Activated CD4-positive, CD25-positive, alpha-beta regulatory T cell (primary cell): ENCODE measurements around the gene GTF2H2.
"Not testable (repeated sequence)": the region's sequence is repeated elsewhere in the genome, so short reads cannot be mapped to it uniquely, and the experiment has no call there.

ENCODE experiments used
- DNase-seq, 4 experiments: peaks; one replicate each; lab custom pipeline; 2025; lab: John Stamatoyannopoulos, UW

Gene GTF2H2

DNA sequence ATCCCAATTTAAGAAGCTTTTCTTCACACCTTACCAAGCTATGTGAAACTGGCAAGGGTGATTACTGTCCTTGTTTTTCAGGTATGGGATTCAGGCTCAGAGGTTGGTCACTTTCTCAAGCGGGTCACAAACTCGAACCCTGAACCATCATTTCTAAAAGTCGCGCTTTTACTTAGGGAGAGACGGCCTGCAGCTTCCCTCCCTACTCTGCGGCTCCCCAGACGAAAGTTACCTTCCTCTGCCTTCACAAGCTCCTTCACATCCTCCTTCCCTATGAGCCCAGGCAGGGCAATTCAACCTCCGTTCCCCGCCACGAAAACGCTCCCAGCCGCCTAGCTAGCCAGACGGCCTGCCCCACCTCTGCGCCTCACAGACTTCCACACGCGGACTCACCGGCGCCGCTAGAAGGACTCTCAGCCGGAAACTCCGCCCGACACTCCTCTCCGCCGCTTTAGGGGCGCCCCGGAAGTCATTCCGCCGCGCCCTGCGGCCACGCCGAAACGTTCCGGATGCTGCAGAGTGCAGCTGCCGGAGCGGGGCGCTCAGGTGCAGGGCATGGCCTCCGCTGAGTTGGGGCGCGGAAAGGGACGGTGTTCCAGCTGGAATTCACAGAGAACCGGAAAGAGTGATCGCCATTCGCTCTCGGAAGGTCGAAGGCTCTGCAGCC is at the start of gene GTF2H2:
Gene GTF2H2 (minus strand): TSS at position 415 of the 667 bp plus-strand sequence. CDS start 4,913 bp downstream, outside the sequence.
- DNase-seq = not testable (repeated sequence)

GRCh38 chr5:71109730-71110275 is 42.3 kb upstream of the GTF2H2 start:
- not testable (repeated sequence) for DNase-seq

DNA sequence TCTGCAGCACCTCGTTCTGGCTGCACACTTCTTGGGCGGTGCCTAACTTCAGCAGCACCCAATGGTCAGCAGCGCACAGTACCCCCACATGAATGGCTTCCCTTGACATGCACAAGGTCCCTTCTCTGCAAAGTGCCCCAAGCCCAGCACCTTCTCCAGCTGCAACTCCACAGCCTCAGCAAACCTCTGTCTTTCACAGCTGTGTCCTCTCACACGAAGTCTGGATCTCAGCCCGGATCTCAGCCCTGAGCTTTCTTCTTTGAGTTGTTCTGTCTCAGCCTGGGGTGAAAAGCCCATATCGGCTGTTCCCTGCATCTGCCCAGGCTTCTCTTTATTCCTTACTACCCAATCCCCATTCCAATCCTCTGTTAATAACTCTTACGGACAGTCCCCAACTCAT is 32.5 kb upstream of the GTF2H2 start:
- DNase-seq = not testable (repeated sequence)

GRCh38 chr5:71097930-71098203 is 30.4 kb upstream of the GTF2H2 start:
- not testable (repeated sequence) for DNase-seq

DNA sequence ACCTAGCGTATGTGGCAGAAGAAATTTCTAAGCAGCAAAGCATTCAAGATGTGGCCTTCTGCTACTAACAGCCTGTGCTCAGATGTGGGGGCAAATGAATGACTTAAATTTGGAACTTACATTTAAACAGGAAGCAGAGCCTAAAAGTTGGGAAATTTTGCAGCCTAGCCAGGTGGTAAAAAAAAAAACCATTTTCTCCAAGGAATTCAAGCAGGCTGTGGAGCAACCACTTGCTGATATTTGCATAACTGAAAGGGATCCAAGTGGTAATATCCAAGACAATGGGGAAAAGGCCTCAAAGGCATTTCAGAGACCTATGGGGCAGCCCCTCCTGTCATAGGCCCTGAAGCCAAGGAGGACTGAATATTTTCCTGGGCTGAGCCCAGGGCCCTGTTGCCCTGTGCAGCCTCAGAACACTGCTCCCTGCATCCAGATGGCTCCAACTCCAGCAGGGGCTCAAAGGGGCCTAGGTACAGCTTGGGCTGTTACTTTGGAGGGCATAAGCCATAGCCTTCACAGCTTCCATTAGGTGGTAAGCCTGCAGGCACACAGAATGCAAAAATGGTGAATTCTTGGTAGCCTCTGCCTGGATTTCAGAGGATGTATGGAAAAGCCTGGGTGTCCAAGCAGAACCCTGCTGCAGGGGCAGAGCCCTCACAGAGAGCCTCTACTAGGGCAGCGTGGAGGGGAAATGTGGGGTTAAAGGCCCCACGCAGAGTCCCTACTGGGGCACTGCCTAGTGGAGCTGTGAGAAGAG is 29.9 kb upstream of the GTF2H2 start:
- not testable (repeated sequence) for DNase-seq

GRCh38 chr5:71089773-71090172 is 22.3 kb upstream of the GTF2H2 start:
- DNase-seq = not testable (repeated sequence)

GRCh38 chr5:71088754-71089153 is 21.3 kb upstream of the GTF2H2 start:
- not testable (repeated sequence) for DNase-seq

DNA sequence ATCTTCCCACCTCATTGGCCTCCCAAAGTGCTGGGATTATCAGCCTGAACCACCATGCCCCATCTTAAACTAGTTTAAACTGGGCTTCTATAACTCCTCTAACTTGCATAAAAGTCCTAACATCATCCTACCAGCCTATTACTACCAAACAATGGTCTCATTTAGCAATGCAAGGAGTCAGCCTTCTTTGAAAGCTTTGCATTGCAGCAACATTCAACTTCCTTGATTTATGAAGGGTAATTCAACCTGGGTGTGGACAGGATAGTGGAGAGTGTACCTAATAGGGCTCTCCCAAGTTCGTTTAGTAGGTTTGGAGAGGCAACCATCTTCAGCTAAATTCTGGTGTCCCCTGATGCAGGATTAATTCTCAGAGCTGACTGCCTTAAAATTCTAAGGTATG is 18.7 kb upstream of the GTF2H2 start:
- DNase-seq = not testable (repeated sequence)

- DNase-seq = not testable (repeated sequence)
Observed at GRCh38 chr5:71084280-71085063, 17.0 kb upstream of the GTF2H2 start.

DNA sequence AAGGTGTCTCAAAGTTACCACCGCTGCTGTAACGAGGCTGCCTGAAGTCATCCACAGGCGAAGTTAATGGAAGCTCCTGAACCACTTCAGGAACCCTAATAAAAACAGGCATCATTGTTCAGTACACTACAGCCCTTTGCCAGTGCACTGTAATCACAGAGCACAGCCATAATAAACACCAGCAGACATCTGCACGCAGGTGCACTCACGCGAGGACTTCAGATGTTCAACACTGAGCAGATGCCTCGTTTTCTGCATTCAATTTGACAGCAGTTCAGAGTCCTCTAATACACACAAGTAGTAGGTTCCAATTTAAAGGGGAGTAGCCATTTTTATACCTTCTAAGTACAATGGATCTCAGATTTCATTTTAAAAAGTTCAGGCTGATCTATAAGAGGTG is 15.4 kb upstream of the GTF2H2 start:
- DNase-seq = not testable (repeated sequence)

DNA sequence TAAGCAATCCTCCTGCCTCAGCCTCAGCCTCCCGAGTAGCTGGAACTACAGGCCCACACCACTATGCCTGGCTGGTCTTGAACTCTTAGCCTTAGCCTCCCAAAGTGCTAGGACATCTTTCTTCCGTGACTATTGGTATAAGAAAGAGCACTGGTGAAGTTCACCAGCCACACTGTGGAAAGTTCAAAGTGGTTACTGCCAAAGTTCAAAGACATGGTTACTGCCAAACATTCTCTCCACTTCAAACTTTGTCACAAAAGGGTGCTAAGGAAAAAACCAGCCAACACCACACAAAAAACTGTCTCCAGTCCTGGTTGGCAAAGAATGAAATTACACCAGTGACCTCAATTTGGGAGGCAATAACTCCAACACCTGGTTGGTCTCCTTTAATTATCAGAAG is 14.9 kb upstream of the GTF2H2 start:
- DNase-seq = not testable (repeated sequence)

DNA sequence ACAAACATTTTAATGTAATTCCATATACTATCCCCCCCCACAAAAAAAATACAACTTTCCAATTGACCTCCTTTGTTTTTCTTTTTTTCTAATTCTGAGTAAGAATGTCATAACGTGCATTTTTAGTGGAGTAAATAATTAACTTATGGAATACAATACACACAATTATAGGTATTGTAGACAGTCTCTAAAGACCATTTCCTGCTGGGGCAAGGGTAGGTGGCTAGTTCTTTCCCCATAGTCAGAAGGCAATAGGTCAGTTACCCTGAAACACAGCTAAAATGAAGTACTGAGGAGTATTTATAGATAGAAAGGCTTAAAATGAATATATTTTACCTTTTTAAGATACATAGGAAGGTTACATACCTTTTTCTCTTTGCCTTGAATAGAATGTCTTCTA is 6.2 kb downstream of the GTF2H2 start:
- not testable (repeated sequence) for DNase-seq

GRCh38 chr5:71059426-71059825 is 8.1 kb downstream of the GTF2H2 start:
- DNase-seq = not testable (repeated sequence)

GRCh38 chr5:71044808-71045207 is 22.7 kb downstream of the GTF2H2 start:
- DNase-seq = not testable (repeated sequence)

- not testable (repeated sequence) for DNase-seq
Observed at GRCh38 chr5:71044128-71044527, 23.3 kb downstream of the GTF2H2 start.

GRCh38 chr5:71031046-71031776 is 36.3 kb downstream of the GTF2H2 start:
- not testable (repeated sequence) for DNase-seq

DNA sequence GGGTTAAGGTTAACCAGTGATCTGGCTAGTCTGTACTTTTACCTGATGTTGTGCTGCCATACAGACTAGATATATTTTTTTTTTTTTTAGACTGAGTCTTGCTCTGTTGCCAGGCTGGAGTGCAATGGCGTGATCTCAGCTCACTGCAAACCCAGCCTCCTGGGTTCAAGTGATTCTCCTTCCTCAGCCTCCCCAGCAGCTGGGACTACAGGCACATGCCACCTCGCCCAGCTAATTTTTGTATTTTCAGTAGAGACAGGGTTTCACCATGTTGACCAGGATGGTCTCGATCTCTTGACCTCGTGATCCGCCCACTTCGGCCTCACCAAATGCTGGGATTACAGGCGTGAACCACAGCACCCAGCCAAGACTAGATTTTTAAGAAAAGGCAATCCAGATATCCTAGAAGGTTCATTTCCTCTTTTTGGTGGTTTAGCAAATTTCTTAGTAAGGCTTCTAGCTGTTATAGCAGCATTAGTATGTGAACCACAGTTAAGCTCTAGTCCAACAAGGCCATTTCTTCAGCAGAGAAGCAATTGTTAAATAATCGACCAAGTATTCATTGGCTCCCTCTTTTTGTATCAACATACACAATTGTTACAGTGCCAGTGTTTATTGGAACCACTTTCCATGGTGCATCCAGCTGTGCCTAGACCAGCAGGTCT is 42.1 kb downstream of the GTF2H2 start, which contains the start of gene NAIP:
Gene NAIP (minus strand): TSS at position 51 of the 665 bp plus-strand sequence. CDS start 12,424 bp downstream, outside the sequence.
- DNase-seq = not testable (repeated sequence)

DNA sequence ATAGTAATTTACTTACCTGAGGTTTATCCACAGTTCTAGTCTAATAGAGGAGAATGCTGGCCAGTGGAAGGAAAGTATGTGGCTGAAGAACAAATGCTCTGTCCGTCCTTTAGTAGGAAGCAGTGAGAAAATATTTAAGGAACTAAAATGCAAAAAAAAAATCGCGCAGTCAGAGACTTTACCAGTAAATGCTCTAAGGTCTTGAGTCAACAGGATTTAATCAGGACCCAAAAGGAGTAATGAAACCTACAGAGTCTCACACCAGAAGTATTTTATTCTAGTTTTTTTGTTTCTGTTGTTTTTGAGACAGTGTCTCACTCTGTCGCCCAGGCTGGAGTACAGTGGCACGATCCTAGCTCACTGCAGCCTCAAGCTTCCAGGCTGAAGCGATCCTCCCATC is 46.8 kb downstream of the GTF2H2 start:
- not testable (repeated sequence) for DNase-seq

- DNase-seq = not testable (repeated sequence)
Observed at GRCh38 chr5:71018376-71019005, 49.0 kb downstream of the GTF2H2 start.

DNA sequence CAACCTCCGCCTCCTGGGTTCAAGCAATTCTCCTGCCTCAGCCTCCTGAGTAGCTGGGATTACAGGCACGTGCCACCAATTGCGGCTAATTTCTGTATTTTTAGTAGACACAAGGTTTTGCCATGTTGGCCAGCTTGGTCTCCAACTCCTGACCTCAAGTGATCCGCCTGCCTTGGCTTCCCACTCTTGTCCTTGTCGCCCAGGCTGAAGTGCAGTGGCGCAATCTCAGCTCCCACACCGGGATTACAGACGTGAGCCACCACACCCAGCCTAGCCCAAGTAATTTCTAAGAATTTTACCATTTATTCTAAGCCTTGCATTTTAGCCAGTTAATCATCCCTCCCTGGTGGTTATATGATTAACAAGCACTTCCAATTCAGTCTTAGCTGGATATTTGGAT is 53.3 kb downstream of the GTF2H2 start:
- DNase-seq = no peak
